ENCODE data around the gene PLA2G4B.

PLA2G4B gene

GRCh38 chr15:41838400-41838897 is at the start of gene PLA2G4B:
TSS of gene PLA2G4B (plus strand) at chr15:41838847. CDS start at chr15:41838914, 67 bp downstream.
- no peak for DNase-seq (ENCODE audit: low spot score)

- DNase-seq (ENCODE audit: low spot score): peak; percentile 29
These were observed 49.4 kb upstream of the PLA2G4B start for GRCh38 chr15:41789236-41789635.

- DNase-seq (ENCODE audit: low spot score): no peak
These were observed 49.0 kb upstream of the PLA2G4B start for GRCh38 chr15:41789662-41790061.

GRCh38 chr15:41790169-41790568 is 48.5 kb upstream of the PLA2G4B start:
- DNase-seq (ENCODE audit: low spot score): no peak

GRCh38 chr15:41790756-41791546 is 47.7 kb upstream of the PLA2G4B start:
- no peak for DNase-seq (ENCODE audit: low spot score)

GRCh38 chr15:41791547-41791937 is 47.1 kb upstream of the PLA2G4B start:
- no peak for DNase-seq (ENCODE audit: low spot score)

GRCh38 chr15:41792000-41792637 is 46.5 kb upstream of the PLA2G4B start:
- DNase-seq (ENCODE audit: low spot score): no peak

- no peak for DNase-seq (ENCODE audit: low spot score)
These were observed 44.6 kb upstream of the PLA2G4B start for GRCh38 chr15:41794081-41794480.

- DNase-seq (ENCODE audit: low spot score): no peak
These were observed 42.4 kb upstream of the PLA2G4B start for GRCh38 chr15:41795996-41796856.

GRCh38 chr15:41797201-41797944 is 41.3 kb upstream of the PLA2G4B start:
- DNase-seq (ENCODE audit: low spot score): no peak

GRCh38 chr15:41798607-41799487 is 39.8 kb upstream of the PLA2G4B start:
- no peak for DNase-seq (ENCODE audit: low spot score)

GRCh38 chr15:41799488-41799805 is 39.2 kb upstream of the PLA2G4B start:
- no peak for DNase-seq (ENCODE audit: low spot score)

GRCh38 chr15:41801185-41801584 is 37.5 kb upstream of the PLA2G4B start:
- no peak for DNase-seq (ENCODE audit: low spot score)

GRCh38 chr15:41801850-41802455 is 36.7 kb upstream of the PLA2G4B start:
- DNase-seq (ENCODE audit: low spot score): no peak

GRCh38 chr15:41804361-41804760 is 34.3 kb upstream of the PLA2G4B start:
- no peak for DNase-seq (ENCODE audit: low spot score)

- no peak for DNase-seq (ENCODE audit: low spot score)
These were observed 33.6 kb upstream of the PLA2G4B start for GRCh38 chr15:41804916-41805666.

- DNase-seq (ENCODE audit: low spot score): no peak
These were observed 32.9 kb upstream of the PLA2G4B start for GRCh38 chr15:41805711-41806110.

GRCh38 chr15:41806291-41807181 is 32.1 kb upstream of the PLA2G4B start:
- peak; percentile 34 for DNase-seq (ENCODE audit: low spot score)

GRCh38 chr15:41809121-41809520 is 29.5 kb upstream of the PLA2G4B start:
- DNase-seq (ENCODE audit: low spot score): no peak

All from cerebellar cortex (tissue), 1 donor.